GM15510 (cell line): Measurements from ENCODE around the gene NISCH.
A peak's percentile ranks its signal among the peaks of the same experiment; 100 is the strongest.

ENCODE experiments used
- POLR2A ChIP-seq: IDR thresholded peaks from 3 replicates; pipeline ENCODE4 v1.6.1; 2011; ENCODE audit warnings: borderline replicate concordance; ENCODE audit not compliant: insufficient read length; ENCODE audit errors: extremely low read depth

Gene NISCH

DNA sequence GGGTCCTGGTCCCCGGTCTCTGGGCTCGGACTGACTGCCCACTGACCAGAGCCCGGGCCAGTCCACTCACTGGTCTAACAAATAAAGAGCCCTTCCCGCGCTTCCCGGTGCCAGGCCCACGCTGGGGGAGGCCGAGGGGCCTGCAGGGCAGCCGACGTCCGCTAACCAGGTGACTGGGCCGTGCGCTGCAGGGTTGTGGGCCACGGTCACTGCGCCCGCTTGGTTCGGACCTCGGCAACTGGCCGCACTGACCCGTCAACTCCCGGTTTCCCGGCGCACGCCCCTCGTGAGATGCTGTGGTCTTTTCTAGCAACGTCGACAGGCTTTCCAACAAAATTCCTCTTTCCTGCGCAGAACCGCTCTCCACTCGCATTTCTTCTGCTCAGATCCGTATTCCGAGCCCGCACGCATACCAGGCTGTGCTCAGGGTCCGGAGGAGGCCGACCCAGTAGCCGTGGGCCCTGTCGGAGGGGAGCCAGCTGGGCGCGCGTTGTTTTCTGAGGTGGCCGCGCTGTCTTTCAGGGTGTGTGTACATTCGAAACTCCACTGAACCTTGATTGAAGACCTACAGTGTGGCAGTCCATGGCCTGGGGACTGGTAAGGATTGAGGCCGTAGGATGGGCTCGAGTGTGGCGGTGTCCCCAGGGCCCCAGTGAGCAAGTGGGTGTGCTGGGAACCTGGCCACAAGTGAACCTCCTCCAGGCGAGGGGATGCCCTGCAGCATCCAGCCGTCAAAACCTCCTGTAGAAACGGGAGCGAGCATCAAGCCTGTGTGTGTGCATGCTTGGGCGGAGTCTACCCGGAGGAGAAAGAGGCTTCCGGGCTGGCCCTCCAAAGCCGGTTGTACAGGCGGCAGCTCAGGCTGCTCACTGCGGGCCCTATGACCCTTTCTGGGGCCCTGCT lies 79.1 kb downstream of the NISCH start:
- TF ChIP-seq POLR2A: no peak

DNA sequence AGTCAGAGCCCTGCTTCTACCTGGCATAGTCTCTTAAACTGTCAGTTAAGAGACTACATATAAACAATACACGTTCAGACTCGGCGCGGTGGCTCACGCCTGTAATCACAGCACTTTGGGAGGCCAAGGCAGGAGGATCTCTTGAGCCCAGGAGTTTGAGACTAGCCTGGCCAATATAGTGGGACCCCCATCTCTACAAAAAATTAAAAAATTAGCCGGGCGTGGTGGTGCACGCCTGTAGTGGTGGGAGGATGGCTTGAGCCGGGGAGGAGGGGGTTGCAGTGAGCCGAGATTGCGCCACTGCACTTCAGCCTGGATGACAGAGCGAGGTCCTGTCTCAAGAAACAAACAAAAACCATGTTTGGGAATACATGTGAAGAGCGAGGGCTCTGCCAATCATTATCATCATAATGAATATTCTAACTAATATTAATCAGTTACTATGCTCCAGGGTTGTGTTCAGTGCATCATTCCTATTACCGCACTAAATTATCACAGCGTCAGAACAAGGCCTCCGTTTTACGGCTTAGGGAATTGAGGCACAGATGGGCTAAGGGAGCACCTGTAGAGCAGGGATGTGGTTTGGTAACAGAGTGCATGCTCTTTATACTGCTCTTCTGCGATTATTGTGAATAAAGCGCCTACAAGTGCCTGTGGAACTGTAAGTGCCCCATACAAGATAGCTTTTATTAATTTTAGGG lies 80.2 kb downstream of the NISCH start:
- no peak for TF ChIP-seq POLR2A

DNA sequence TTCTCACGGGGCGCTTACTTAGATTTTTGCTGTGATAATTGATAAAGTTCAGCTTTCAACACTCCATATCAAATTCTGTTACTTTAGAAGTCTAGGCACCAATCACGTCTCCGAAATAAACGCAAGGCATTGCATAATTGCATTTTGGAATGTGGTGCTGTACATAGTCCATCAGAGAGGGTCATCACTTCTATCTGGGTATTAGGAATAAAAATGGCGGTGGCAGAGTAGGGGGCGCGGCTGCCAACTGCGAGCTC lies 80.6 kb downstream of the NISCH start:
- TF ChIP-seq POLR2A: no peak

DNA sequence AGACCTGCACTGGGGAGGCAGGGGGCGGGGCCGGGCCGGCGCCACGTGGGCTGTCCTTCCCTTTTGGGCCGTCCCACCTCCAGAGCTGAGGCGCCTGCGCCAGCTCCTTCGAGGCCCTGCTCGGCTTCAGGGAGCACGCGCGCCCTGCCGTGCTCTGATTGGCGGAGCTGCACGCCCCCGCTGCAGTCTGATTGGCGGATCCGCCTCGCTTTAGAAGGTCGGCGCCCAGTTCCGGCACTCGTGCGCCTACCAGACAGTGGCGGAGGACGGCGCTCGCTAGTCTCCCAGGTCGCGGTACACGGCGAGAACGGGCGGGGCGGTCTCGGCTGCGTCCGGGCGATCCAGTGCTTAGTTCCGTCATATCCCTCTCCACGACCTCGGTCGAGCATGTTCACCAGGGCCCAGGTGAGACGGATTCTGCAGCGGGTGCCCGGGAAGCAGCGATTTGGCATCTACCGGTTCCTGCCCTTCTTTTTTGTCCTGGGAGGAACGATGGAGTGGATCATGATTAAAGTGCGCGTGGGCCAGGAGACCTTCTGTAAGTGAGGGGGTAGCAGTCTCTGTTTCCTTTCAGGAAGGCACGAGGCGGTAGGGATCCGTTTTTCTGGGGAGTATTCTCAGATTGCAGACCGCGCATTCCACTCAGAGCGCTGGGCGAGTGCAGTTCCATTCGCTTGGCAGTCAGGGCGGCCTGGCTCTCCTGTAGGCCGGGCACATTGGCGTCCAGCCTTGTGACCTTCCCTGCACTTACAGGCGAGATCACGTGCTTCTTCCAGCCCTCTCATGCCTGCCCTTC lies 81.2 kb downstream of the NISCH start, which contains the start of gene UQCC5:
Gene UQCC5 (plus strand): TSS at position 237 of the 796 bp plus-strand sequence. CDS start 151 bp downstream, at position 388.
- peak; percentile 99 for TF ChIP-seq POLR2A

DNA sequence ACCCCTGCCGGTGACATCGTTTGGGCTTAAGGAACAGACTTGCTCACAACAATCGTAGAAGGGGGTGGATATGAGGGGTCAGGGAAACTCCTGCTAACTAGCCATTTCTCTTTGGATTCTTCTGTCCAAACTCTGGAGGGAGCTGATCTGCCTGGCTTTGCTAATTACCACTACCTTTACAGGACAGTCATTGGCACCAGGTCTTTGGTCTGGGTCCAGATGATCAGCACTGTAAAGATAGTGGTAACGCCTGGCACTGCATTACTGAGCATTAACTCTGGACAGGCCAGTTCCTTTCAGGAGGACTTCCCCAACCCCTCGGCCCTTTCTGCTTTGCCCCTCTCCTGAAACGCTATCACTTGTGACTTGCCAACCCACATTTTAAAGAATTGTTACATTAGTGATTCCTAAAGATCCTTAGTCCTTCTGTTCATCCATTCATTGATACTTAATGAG lies 81.8 kb downstream of the NISCH start:
- no peak for TF ChIP-seq POLR2A

DNA sequence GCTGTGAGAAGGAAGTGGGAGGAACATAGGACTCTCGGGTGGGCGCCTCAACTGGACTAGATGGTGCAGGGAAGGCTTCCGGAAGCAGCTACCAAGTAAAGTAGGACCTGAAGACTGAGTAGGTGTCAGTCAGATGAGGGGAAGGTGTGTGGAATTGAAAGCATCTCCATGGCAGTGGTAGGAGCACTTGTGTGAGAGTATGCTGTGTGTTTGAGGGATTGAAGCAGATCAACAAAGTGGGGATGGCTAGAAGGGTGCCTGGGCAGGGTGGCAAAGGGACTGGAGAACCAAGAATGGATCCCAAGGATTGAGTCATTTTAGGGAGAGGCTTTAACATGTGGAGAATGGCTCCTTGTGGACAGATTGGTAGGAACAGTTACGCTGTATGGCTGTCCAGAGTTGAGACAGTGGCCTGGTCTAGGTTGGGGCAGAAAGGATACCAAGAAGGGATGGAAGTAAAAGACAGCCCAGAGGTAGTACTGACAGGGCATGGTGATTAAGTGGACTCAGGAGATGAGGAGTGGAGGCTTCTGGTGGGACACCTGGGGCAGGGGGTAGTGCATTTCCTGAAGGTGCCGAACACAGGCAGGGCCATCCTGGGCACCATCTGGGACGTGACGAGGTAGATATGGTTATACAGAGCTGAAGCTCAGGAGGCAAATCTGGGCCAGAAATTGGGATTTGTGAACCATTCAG lies 82.5 kb downstream of the NISCH start:
- TF ChIP-seq POLR2A: no peak

DNA sequence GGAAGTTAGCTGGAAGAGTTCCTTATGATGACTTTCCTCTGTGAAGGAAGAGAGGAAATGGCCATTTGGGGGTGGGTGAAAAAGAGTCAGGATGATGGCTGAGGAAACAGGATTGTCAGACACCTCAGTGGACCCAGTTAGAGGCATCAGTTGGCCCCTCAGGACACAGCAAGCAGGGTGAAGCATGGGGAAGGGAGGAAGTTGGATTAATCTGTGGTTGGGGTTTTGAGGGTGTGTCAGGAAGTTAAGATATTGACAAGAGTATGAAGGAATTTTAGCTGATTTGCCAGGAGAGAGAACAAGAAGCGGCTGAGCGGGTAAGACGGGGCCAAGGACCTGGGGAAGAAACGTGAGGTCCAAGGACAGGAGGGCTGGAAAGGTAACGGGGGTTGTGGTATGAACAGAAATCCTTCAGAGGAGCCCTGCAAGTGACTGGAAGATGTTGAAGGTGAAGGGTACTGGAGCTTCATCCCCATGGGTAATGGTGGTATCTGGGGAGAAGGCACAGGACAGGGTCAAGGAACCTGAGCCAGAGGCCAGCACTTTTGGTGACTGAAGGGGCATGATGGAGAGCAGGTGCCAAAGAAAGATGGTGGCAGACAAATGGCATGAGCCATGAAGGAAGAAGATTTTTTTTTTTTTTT lies 83.7 kb downstream of the NISCH start:
- TF ChIP-seq POLR2A: no peak

DNA sequence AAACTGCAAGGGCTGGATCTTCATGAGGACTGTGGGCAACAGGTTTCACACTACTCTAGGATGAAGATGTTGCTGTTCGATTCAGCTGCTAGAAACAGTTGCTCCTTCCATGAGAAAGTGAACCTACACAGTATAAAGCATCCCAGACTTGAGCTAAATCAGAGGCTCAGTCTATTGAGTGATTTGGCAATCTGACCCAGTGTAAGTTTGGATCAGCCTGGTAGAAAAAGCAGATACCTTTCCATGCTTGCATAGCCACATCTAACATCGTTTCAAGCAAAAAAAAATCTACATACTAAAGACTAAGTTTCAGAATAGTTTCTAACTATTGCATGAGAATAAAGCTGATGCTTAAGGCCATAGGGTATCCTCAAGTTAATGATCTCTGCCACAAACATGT lies 85.6 kb downstream of the NISCH start:
- no peak for TF ChIP-seq POLR2A
